HG03103 (cell line): ENCODE results near the gene PDE2A.

Experiments used
- ATAC-seq: cut with Tn5 transposase; IDR thresholded peaks from one replicate; pipeline ENCODE4 v1.9.1; 2021; ENCODE audit warnings: low read depth; ENCODE audit not compliant: unreplicated experiment

The PDE2A gene

GRCh38 chr11:72595292-72595684 lies 78.9 kb downstream of the PDE2A start:
- no peak for ATAC-seq

GRCh38 chr11:72594493-72595291 lies 79.5 kb downstream of the PDE2A start:
- ATAC-seq: no peak

GRCh38 chr11:72592698-72593495 lies 81.3 kb downstream of the PDE2A start:
- ATAC-seq: no peak

- ATAC-seq: no peak
These were observed 82.3 kb downstream of the PDE2A start for GRCh38 chr11:72591785-72592502.

- ATAC-seq: no peak
These were observed 83.2 kb downstream of the PDE2A start for GRCh38 chr11:72591023-72591422.

- no peak for ATAC-seq
These were observed 84.1 kb downstream of the PDE2A start for GRCh38 chr11:72589802-72590761.

- no peak for ATAC-seq
These were observed 85.5 kb downstream of the PDE2A start for GRCh38 chr11:72588421-72589410.

GRCh38 chr11:72587696-72588095 lies 86.5 kb downstream of the PDE2A start:
- no peak for ATAC-seq

- ATAC-seq: no peak
These were observed 87.7 kb downstream of the PDE2A start for GRCh38 chr11:72586321-72587090.

GRCh38 chr11:72585762-72586311 lies 88.4 kb downstream of the PDE2A start:
- ATAC-seq: peak; percentile 47

GRCh38 chr11:72584939-72585597 lies 89.2 kb downstream of the PDE2A start:
- no peak for ATAC-seq

- ATAC-seq: no peak
These were observed 89.8 kb downstream of the PDE2A start for GRCh38 chr11:72584293-72584938.

- ATAC-seq: no peak
These were observed 90.5 kb downstream of the PDE2A start for GRCh38 chr11:72583616-72584292.

- no peak for ATAC-seq
These were observed 91.1 kb downstream of the PDE2A start for GRCh38 chr11:72583177-72583553.

GRCh38 chr11:72582206-72583176 lies 91.7 kb downstream of the PDE2A start:
- ATAC-seq: no peak
